Tibial nerve (tissue), 4 donors: ENCODE results near the gene DOCK9.

ENCODE experiments used
- EP300 ChIP-seq, 2 donors: sonication (generic); formaldehyde crosslinking; IDR thresholded peaks; one replicate each; pipeline ENCODE4 v1.6.1; 2017; ENCODE audit warnings: antibody characterized with exemption in 2 of 2, mild to moderate bottlenecking in 1 of 2
- POLR2A ChIP-seq, 2 donors: fragments of 450-650 bp; IDR thresholded peaks; one replicate each; pipeline ENCODE4 v1.6.1; 2017; ENCODE audit warnings: antibody characterized with exemption in 2 of 2, mild to moderate bottlenecking in 2 of 2, moderate library complexity in 2 of 2
- TF ChIP-seq, protein P1 (sequence below), 5 experiments: fragments of 200-600 bp in 3 of 5; fragments of 450-650 bp in 2 of 5; sonication (generic) in 3 of 5; IDR thresholded peaks; one replicate each; pipeline ENCODE4 v1.5.1; 2016 to 2019; ENCODE audit warnings: antibody characterized with exemption in 5 of 5, mild to moderate bottlenecking in 3 of 5, moderate library complexity in 2 of 5

DNA sequence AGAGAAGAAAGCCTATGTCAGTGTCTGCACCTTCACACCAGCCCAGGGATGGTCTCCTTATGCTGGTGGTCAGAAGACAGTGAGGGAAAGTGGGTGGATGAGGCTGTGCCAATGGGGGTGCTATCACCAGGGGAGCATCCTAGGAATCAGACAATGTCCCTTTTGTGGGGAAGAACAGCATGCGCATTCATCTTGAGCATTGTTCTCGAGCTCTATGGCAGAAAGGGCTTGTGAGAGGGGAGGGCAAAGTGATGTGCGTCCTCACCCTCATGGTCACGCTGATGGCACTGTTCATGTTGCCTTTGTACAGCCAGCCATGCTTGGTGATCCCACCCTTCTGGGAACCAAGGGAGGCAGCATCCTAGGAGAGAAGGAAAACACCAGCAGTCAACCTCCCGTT is 56.1 kb downstream of the DOCK9 start:
- TF ChIP-seq, protein P1, sequence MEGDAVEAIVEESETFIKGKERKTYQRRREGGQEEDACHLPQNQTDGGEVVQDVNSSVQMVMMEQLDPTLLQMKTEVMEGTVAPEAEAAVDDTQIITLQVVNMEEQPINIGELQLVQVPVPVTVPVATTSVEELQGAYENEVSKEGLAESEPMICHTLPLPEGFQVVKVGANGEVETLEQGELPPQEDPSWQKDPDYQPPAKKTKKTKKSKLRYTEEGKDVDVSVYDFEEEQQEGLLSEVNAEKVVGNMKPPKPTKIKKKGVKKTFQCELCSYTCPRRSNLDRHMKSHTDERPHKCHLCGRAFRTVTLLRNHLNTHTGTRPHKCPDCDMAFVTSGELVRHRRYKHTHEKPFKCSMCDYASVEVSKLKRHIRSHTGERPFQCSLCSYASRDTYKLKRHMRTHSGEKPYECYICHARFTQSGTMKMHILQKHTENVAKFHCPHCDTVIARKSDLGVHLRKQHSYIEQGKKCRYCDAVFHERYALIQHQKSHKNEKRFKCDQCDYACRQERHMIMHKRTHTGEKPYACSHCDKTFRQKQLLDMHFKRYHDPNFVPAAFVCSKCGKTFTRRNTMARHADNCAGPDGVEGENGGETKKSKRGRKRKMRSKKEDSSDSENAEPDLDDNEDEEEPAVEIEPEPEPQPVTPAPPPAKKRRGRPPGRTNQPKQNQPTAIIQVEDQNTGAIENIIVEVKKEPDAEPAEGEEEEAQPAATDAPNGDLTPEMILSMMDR (IDR thresholded peaks at IDR 0.05) = no peak
- TF ChIP-seq POLR2A (IDR thresholded peaks at IDR 0.05) (no peak), EP300 (IDR thresholded peaks at IDR 0.05) (peak in 1 of 2 donors; percentile 0)
